GM12878 (cell line): Measurements from ENCODE around the gene CABLES1. TPM values are rescaled to one million over a fixed set of nuclear protein-coding genes. Genes with fewer than 3 reads are reported as not detected.

Source experiments
- CBFB ChIP-seq: IDR thresholded peaks from 2 replicates; pipeline ENCODE4 v1.6.1; 2016; ENCODE audit warnings: antibody characterized with exemption, low read depth
- ELK1 ChIP-seq: IDR thresholded peaks from 2 replicates; pipeline ENCODE4 v1.6.1; 2012; ENCODE audit warnings: low read depth, low read length, improper control_type of control experiment
- HDAC2 ChIP-seq: fragments of 200-600 bp; sonication (generic); IDR thresholded peaks from 2 replicates; pipeline ENCODE4 v1.6.1; 2017
- HDGF ChIP-seq: fragments of 450-650 bp; IDR thresholded peaks from 2 replicates; pipeline ENCODE4 v1.6.1; 2016; ENCODE audit warnings: antibody characterized with exemption
- NFYA ChIP-seq: IDR thresholded peaks from 2 replicates; pipeline ENCODE4 v1.6.1; 2011; ENCODE audit warnings: low read depth, mild to moderate bottlenecking, low read length, improper control_type of control experiment, borderline replicate concordance
- NR2C1 ChIP-seq: fragments of 450-650 bp; IDR thresholded peaks from 2 replicates; pipeline ENCODE4 v1.6.1; 2017; ENCODE audit warnings: antibody characterized with exemption, mild to moderate bottlenecking, moderate library complexity
- RAD51 ChIP-seq: fragments of 450-650 bp; IDR thresholded peaks from 2 replicates; pipeline ENCODE4 v1.6.1; 2016; ENCODE audit warnings: moderate library complexity, mild to moderate bottlenecking, inconsistent platforms
- SREBF1 ChIP-seq: IDR thresholded peaks from 2 replicates; pipeline ENCODE4 v1.6.1; 2012; ENCODE audit warnings: mild to moderate bottlenecking, low read length
- SRF ChIP-seq, 2 experiments: IDR thresholded peaks; 2 replicates each; pipeline ENCODE4 v1.6.1; 2011; ENCODE audit warnings: low read depth in 2 of 2, low read length in 2 of 2, mild to moderate bottlenecking in 1 of 2, moderate library complexity in 1 of 2
- STAT3 ChIP-seq: IDR thresholded peaks from 2 replicates; pipeline ENCODE4 v1.6.1; 2011; ENCODE audit warnings: low read depth, low read length, improper control_type of control experiment
- polyA plus RNA-seq, 11 experiments: library from polyadenylated mRNA; depleted of rRNA in 4 of 11; unstranded in 6 of 11; stranded (reverse) in 5 of 11; fragments of >200 nt; fragmentation: Nextera tagmentation in 4 of 11; fragmentation: Illumina TruSeq in 1 of 11; extraction: Ambion mirVana in 4 of 11; extraction: Trizol in 1 of 11; gene quantifications; 1 replicate in 1 of 11; 2 replicates in 10 of 11; pipeline versions ENCODE4 v1.2.1 to v1.2.3, GENCODE V29; 2011 to 2016; ENCODE audit warnings: inconsistent platforms in 2 of 11, missing spikeins in 2 of 11, low read depth in 1 of 11
- total RNA-seq, 4 experiments: library from RNA; depleted of rRNA in 3 of 4; stranded (reverse); fragments of >200 nt in 3 of 4; fragmentation: Illumina TruSeq in 1 of 4; extraction: Trizol in 1 of 4; gene quantifications; 2 replicates each; pipeline versions ENCODE4 v1.2.1 to v1.2.3, GENCODE V29; 2013 to 2021
- TF ChIP-seq, protein P1 (sequence below): fragments of 150-350 bp; IDR thresholded peaks from 2 replicates; pipeline ENCODE4 v1.6.1; 2016; ENCODE audit warnings: low read depth, low read length

Gene CABLES1
- total and polyA plus RNA-seq, 10 of the 15 experiments (the other 5 are each of a cell fraction or from before 2014, with no cell fraction given), result 2.9 to 27.2 (median 8.2) TPM

GRCh38 chr18:23231340-23232021, 96.2 kb downstream of the CABLES1 start (continued):
- TF ChIP-seq ELK1 (peak; percentile 75), NR2C1 (no peak), SRF (IDR thresholded peaks at IDR 0.05; ENCODE audit: low read depth in 2 of 2, low read length in 2 of 2) (peak in 1 of 2 experiments; percentile 73; a peak in 1 of 4 replicates), STAT3 (peak; percentile 100), HDAC2 (no peak), NFYA (no peak), CBFB (peak; percentile 94), HDGF (no peak), RAD51 (peak; percentile 95), SREBF1 (peak; percentile 68; the same call in 1 of the 2 replicates)
- TF ChIP-seq, protein P1, sequence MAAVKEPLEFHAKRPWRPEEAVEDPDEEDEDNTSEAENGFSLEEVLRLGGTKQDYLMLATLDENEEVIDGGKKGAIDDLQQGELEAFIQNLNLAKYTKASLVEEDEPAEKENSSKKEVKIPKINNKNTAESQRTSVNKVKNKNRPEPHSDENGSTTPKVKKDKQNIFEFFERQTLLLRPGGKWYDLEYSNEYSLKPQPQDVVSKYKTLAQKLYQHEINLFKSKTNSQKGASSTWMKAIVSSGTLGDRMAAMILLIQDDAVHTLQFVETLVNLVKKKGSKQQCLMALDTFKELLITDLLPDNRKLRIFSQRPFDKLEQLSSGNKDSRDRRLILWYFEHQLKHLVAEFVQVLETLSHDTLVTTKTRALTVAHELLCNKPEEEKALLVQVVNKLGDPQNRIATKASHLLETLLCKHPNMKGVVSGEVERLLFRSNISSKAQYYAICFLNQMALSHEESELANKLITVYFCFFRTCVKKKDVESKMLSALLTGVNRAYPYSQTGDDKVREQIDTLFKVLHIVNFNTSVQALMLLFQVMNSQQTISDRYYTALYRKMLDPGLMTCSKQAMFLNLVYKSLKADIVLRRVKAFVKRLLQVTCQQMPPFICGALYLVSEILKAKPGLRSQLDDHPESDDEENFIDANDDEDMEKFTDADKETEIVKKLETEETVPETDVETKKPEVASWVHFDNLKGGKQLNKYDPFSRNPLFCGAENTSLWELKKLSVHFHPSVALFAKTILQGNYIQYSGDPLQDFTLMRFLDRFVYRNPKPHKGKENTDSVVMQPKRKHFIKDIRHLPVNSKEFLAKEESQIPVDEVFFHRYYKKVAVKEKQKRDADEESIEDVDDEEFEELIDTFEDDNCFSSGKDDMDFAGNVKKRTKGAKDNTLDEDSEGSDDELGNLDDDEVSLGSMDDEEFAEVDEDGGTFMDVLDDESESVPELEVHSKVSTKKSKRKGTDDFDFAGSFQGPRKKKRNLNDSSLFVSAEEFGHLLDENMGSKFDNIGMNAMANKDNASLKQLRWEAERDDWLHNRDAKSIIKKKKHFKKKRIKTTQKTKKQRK, result no peak
